Measurements from ENCODE around the gene ZNF316. TPM values are rescaled to one million over a fixed set of nuclear protein-coding genes. Genes with fewer than 3 reads are reported as not detected.

The ZNF316 gene
- polyA plus RNA-seq, 1 of the 3 experiments (the other 2 are of a cell fraction): 18.6 TPM

- TF ChIP-seq FOXJ3 (CRISPR knock-in tag; IDR thresholded peaks at IDR 0.05) (no peak), SIN3A (IDR thresholded peaks at IDR 0.05; ENCODE audit: borderline replicate concordance, low read depth, low read length) (no peak), EP300 (IDR thresholded peaks at IDR 0.05; ENCODE audit: borderline replicate concordance in 1 of 2, low read depth in 1 of 2, low read length in 1 of 2) (no peak), MXI1 (IDR thresholded peaks at IDR 0.05; ENCODE audit: low read depth, low read length) (no peak)
These were observed 32.7 kb upstream of the ZNF316 start (continued) for GRCh38 chr7:6604458-6604857.

GRCh38 chr7:6606866-6607583 lies 30.1 kb upstream of the ZNF316 start:
- no peak overlapping the region for H3K9ac ChIP-seq
- no peak overlapping the region for H3K4me3 ChIP-seq (ENCODE audit: low read depth in 2 of 2, low read length in 1 of 2)
- no peaks in the 10 kb centered on the region for H3K4me1 ChIP-seq (ENCODE audit: control insufficient read depth in 1 of 2, insufficient read depth in 2 of 2, low read depth in 1 of 2, low read length in 1 of 2)
- H3F3A ChIP-seq (replicated peaks; ENCODE audit: insufficient read depth): peaks cover 4% of the 10 kb centered on the region
- peak; percentile 36 for DNase-seq
- WGBS (ENCODE audit: low lambda C conversion rate): 94% methylated on average over 36 of the region's 36 CpGs
- TF ChIP-seq, protein P1, sequence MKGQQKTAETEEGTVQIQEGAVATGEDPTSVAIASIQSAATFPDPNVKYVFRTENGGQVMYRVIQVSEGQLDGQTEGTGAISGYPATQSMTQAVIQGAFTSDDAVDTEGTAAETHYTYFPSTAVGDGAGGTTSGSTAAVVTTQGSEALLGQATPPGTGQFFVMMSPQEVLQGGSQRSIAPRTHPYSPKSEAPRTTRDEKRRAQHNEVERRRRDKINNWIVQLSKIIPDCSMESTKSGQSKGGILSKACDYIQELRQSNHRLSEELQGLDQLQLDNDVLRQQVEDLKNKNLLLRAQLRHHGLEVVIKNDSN (IDR thresholded peaks at IDR 0.05; ENCODE audit: borderline replicate concordance, low read depth): no peak
- no peak for TF ChIP-seq ZBTB33 (IDR thresholded peaks at IDR 0.05; ENCODE audit: borderline replicate concordance, low read depth)
- no peak for TF ChIP-seq YY1 (IDR thresholded peaks at IDR 0.05; ENCODE audit: low read depth)
- TF ChIP-seq NRF1 (IDR thresholded peaks at IDR 0.05; ENCODE audit: low read depth, low read length): no peak
- TF ChIP-seq CHD2 (IDR thresholded peaks at IDR 0.05; ENCODE audit: low read length, partially characterized antibody): no peak
- TF ChIP-seq IRF3 (IDR thresholded peaks at IDR 0.05; ENCODE audit: low read depth, low read length): no peak
- TF ChIP-seq RCOR1 (IDR thresholded peaks at IDR 0.05; ENCODE audit: low read length): no peak
- no peak for TF ChIP-seq GATA2 (CRISPR knock-in tag; IDR thresholded peaks at IDR 0.05)
- TF ChIP-seq SMC3 (IDR thresholded peaks at IDR 0.05; ENCODE audit: low read depth, low read length): no peak
- no peaks in the 10 kb centered on the region for H3K79me2 ChIP-seq (ENCODE audit: insufficient read depth)
- H2AFZ ChIP-seq (ENCODE audit: low read depth): no peak overlapping the region
- no peaks in the 10 kb centered on the region for H3K9me3 ChIP-seq
- H3K4me2 ChIP-seq: no peak overlapping the region
- no peaks in the 10 kb centered on the region for H3K9me2 ChIP-seq
- POLR2A ChIA-PET: no interaction called here
- CTCF ChIA-PET: interaction anchor here (0.9 to 2.6 kb wide), 4 partner anchors 17 to 91 kb away, joined by 3 to 15 read pairs (median 4); partner anchors contain the start of gene INTS15
- H4K20me1 ChIP-seq (ENCODE audit: insufficient read depth): no peaks in the 10 kb centered on the region; the same call in 1 of the 2 replicates
- H3K27ac ChIP-seq (ENCODE audit: low read depth in 2 of 2, low read length in 1 of 2): no peak overlapping the region
- H3K36me3 ChIP-seq (replicated peaks in 1 of 2; ENCODE audit: control insufficient read depth in 1 of 2, insufficient read depth in 2 of 2, low read length in 1 of 2): peaks cover 15 to 21% of the 10 kb centered on the region in 2 experiments
- no peaks in the 10 kb centered on the region for H3K27me3 ChIP-seq (ENCODE audit: insufficient read depth)
